PC-3 (cell line): ENCODE measurements around the gene USP48.
A peak's percentile ranks its signal among the peaks of the same experiment; 100 is the strongest.

Experiments used
- EZH2 ChIP-seq: fragments of 300-600 bp; sonication (generic); IDR thresholded peaks from one replicate; pipeline ENCODE4 v1.6.1; 2017; ENCODE audit warnings: antibody characterized with exemption, mild to moderate bottlenecking, low read length; ENCODE audit not compliant: unreplicated experiment
- EZH2phosphoT487 ChIP-seq: fragments of 300-600 bp; sonication (generic); IDR thresholded peaks from 2 replicates; pipeline ENCODE4 v1.6.1; 2018; ENCODE audit warnings: mild to moderate bottlenecking, antibody characterized with exemption, low read length, borderline replicate concordance
- TF ChIP-seq, protein P1 (sequence below): fragments of 300-600 bp; sonication (generic); conservative IDR thresholded peaks from 2 replicates; pipeline ENCODE4 v1.5.1; 2017; ENCODE audit warnings: antibody characterized with exemption, low read depth, mild to moderate bottlenecking, low read length

DNA sequence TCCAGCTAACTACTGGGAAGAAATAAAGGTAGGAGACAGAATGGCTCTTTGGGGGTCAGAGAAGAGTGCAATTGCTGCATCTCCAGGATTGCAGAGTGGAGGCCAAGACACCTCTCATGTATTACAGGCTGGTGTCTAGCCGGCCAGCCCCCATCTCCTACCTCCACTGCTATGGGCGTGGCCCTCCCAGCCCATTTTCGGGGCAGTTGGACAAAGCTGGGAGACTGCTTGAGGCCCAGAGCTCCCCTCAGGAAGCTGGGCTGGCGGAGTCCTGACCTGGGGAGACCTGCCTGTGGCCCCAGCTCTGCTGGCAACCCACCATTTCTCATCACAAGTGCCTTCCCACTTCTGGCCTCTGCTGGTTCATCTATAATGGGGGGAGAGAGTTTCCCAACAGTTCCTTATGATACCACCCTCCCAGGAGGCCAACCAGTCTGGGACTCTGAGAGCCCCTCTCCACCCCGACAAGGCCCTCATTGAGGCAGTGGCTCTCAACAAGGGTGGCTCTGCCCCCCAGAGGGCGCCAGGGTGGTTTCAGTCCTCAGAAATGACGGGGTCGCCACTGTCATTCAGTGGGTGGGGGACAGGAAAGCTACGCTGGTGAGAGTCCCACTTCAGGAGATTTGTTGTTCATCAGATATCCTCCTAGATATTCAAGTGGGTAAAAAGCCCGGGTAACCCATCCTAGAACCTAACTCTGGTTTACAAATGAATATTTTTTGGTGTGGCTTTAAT lies 125.3 kb downstream of the USP48 start:
- no peak for TF ChIP-seq EZH2
- TF ChIP-seq, protein P1, sequence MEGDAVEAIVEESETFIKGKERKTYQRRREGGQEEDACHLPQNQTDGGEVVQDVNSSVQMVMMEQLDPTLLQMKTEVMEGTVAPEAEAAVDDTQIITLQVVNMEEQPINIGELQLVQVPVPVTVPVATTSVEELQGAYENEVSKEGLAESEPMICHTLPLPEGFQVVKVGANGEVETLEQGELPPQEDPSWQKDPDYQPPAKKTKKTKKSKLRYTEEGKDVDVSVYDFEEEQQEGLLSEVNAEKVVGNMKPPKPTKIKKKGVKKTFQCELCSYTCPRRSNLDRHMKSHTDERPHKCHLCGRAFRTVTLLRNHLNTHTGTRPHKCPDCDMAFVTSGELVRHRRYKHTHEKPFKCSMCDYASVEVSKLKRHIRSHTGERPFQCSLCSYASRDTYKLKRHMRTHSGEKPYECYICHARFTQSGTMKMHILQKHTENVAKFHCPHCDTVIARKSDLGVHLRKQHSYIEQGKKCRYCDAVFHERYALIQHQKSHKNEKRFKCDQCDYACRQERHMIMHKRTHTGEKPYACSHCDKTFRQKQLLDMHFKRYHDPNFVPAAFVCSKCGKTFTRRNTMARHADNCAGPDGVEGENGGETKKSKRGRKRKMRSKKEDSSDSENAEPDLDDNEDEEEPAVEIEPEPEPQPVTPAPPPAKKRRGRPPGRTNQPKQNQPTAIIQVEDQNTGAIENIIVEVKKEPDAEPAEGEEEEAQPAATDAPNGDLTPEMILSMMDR: peak; percentile 34; the same call in 1 of the 2 replicates
- TF ChIP-seq EZH2phosphoT487: no peak
